ENCODE results near the gene FCRL2.

Gene FCRL2

GRCh38 chr1:157711802-157712201, 65.1 kb downstream of the FCRL2 start:
- TF ChIP-seq CTCF (IDR thresholded peaks at IDR 0.05; ENCODE audit: borderline replicate concordance, control extremely low read depth, extremely low read depth, insufficient read depth, missing control alignments) = no peak
- DNase-seq (ENCODE audit: low spot score) = no peak
- in situ Hi-C loops (cut with MboI; ENCODE audit: low sequenced_read_pairs, unreplicated experiment) = no loop called here

- in situ Hi-C loops (cut with MboI; ENCODE audit: low sequenced_read_pairs, unreplicated experiment) = no loop called here
- peak; percentile 30 for DNase-seq (ENCODE audit: low spot score)
- no peak for TF ChIP-seq CTCF (IDR thresholded peaks at IDR 0.05; ENCODE audit: borderline replicate concordance, control extremely low read depth, extremely low read depth, insufficient read depth, missing control alignments)
Measured at GRCh38 chr1:157704878-157705277, 72.1 kb downstream of the FCRL2 start.

- DNase-seq (ENCODE audit: low spot score) = no peak
- in situ Hi-C loops (cut with MboI; ENCODE audit: low sequenced_read_pairs, unreplicated experiment) = no loop called here
- TF ChIP-seq CTCF (IDR thresholded peaks at IDR 0.05; ENCODE audit: borderline replicate concordance, control extremely low read depth, extremely low read depth, insufficient read depth, missing control alignments) = no peak
Measured at GRCh38 chr1:157703981-157704380, 73.0 kb downstream of the FCRL2 start.

GRCh38 chr1:157702308-157702825, 74.6 kb downstream of the FCRL2 start:
- TF ChIP-seq CTCF (IDR thresholded peaks at IDR 0.05; ENCODE audit: borderline replicate concordance, control extremely low read depth, extremely low read depth, insufficient read depth, missing control alignments) = no peak
- no peak for DNase-seq (ENCODE audit: low spot score)
- in situ Hi-C loops (cut with MboI; ENCODE audit: low sequenced_read_pairs, unreplicated experiment) = no loop called here

- no peak for DNase-seq (ENCODE audit: low spot score)
- in situ Hi-C loops (cut with MboI; ENCODE audit: low sequenced_read_pairs, unreplicated experiment) = no loop called here
- no peak for TF ChIP-seq CTCF (IDR thresholded peaks at IDR 0.05; ENCODE audit: borderline replicate concordance, control extremely low read depth, extremely low read depth, insufficient read depth, missing control alignments)
Measured at GRCh38 chr1:157700732-157701131, 76.2 kb downstream of the FCRL2 start, which contains the start of gene FCRL3. Gene FCRL3 (minus strand): TSS chr1:157700769. CDS start chr1:157700489, 280 bp downstream.

GRCh38 chr1:157700305-157700704, 76.6 kb downstream of the FCRL2 start:
- no peak for TF ChIP-seq CTCF (IDR thresholded peaks at IDR 0.05; ENCODE audit: borderline replicate concordance, control extremely low read depth, extremely low read depth, insufficient read depth, missing control alignments)
- no peak for DNase-seq (ENCODE audit: low spot score)
- in situ Hi-C loops (cut with MboI; ENCODE audit: low sequenced_read_pairs, unreplicated experiment) = no loop called here

All from GM13976 (cell line).